GM12878 (cell line): ENCODE results near the gene CCDC70. TPM values are rescaled to one million over a fixed set of nuclear protein-coding genes. Genes with fewer than 3 reads are reported as not detected.

ENCODE experiments used
- ATAC-seq: fragments of 200-7000 bp; cut with Tn5 transposase; 3 replicates; pipeline ENCODE4 v1.9.1; 2020; ENCODE audit warnings: mild to moderate bottlenecking, moderate library complexity
- BruUV-seq: library from RNA; stranded (reverse); fragments of 400-500 nt; replicated peaks from 2 replicates; lab custom pipeline; 2021; lab: Mats Ljungman, UMichigan
- CTCF ChIA-PET: fragments of 300-600 bp; sonication (Branson Sonifier 250); formaldehyde crosslinking; extraction: SDS; loops from one replicate; lab custom pipeline; 2021; ENCODE audit warnings: inconsistent platforms; lab: Yijun Ruan, JAX
- POLR2A ChIA-PET: fragments of 350-600 bp; formaldehyde crosslinking; extraction: SDS; loops from one replicate; lab custom pipeline; 2021; ENCODE audit warnings: inconsistent platforms; lab: Charles Lee
- RAD21 ChIA-PET: fragments of 300-600 bp; sonication (Branson Sonifier 250); formaldehyde crosslinking; loops from one replicate; lab custom pipeline; 2023; ENCODE audit warnings: antibody characterized with exemption; ENCODE audit not compliant: unreplicated experiment; lab: Charles Lee
- SMC1A ChIA-PET: fragments of 300-600 bp; sonication (Branson Sonifier 250); formaldehyde crosslinking; loops from one replicate; lab custom pipeline; 2023; ENCODE audit not compliant: unreplicated experiment, uncharacterized antibody; lab: Charles Lee
- DNase-seq: peaks from one replicate; pipeline ENCODE4 v3.0.0-alpha.2; 2011; ENCODE audit warnings: low read depth, low spot score
- FAIRE-seq: peaks from 3 replicates; lab custom pipeline; 2011; peaks lifted over from hg19 to GRCh38; lab: Jason Lieb, UNC
- H2AFZ ChIP-seq: 2 replicates; pipeline ENCODE4 v1.6.0; 2011; ENCODE audit warnings: low read depth, low read length, control low read depth; ENCODE audit not compliant: control insufficient read depth
- H3K27ac ChIP-seq: 2 replicates; pipeline ENCODE4 v1.5.1; 2011; ENCODE audit warnings: control low read depth; ENCODE audit not compliant: control insufficient read depth, insufficient read depth
- H3K27me3 ChIP-seq, 2 experiments: replicated peaks in 1 of 2; 2 replicates each; pipeline versions ENCODE4 v1.6.0 to v1.6.1; 2011; ENCODE audit warnings: low read length in 1 of 2; ENCODE audit not compliant: control insufficient read depth in 2 of 2, insufficient read depth in 2 of 2
- H3K36me3 ChIP-seq, 2 experiments: 2 replicates each; pipeline ENCODE4 v1.5.1; 2011; ENCODE audit warnings: low read length in 1 of 2; ENCODE audit not compliant: control insufficient read depth in 2 of 2, insufficient read depth in 2 of 2
- H3K4me1 ChIP-seq: 2 replicates; pipeline ENCODE4 v1.6.1; 2011; ENCODE audit warnings: mild to moderate bottlenecking, low read length, moderate library complexity, mixed read lengths; ENCODE audit not compliant: control insufficient read depth, insufficient read depth
- H3K4me2 ChIP-seq: 2 replicates; pipeline ENCODE4 v1.6.0; 2011; ENCODE audit warnings: control low read depth; ENCODE audit not compliant: control insufficient read depth, insufficient read depth
- H3K4me3 ChIP-seq: fragments of 200-600 bp; sonication (generic); 2 replicates; pipeline ENCODE4 v1.5.1; 2016
- H3K79me2 ChIP-seq: 2 replicates; pipeline ENCODE4 v1.6.0; 2011; ENCODE audit warnings: low read length; ENCODE audit not compliant: control insufficient read depth, insufficient read depth
- H3K9ac ChIP-seq: 2 replicates; pipeline ENCODE4 v1.8.0; 2011; ENCODE audit warnings: low read length, control low read depth, mixed read lengths; ENCODE audit not compliant: control insufficient read depth, insufficient read depth
- H3K9me3 ChIP-seq: replicated peaks from 3 replicates; pipeline ENCODE4 v1.5.1; 2011; ENCODE audit warnings: mild to moderate bottlenecking, low read length; ENCODE audit not compliant: control insufficient read depth, insufficient read depth
- H4K20me1 ChIP-seq: 2 replicates; pipeline ENCODE4 v1.6.0; 2011; ENCODE audit not compliant: control insufficient read depth, insufficient read depth
- ATF7 ChIP-seq: fragments of 450-650 bp; IDR thresholded peaks from 2 replicates; pipeline ENCODE4 v1.6.1; 2016; ENCODE audit warnings: low read depth, mild to moderate bottlenecking
- CHD2 ChIP-seq: IDR thresholded peaks from 2 replicates; pipeline ENCODE4 v1.6.1; 2011; ENCODE audit warnings: low read depth, low read length, improper control_type of control experiment, borderline replicate concordance
- HSF1 ChIP-seq: fragments of 150-350 bp; IDR thresholded peaks from 2 replicates; pipeline ENCODE4 v1.6.1; 2014; ENCODE audit warnings: mild to moderate bottlenecking, low read depth, low read length
- MEF2B ChIP-seq: fragments of 450-650 bp; IDR thresholded peaks from 2 replicates; pipeline ENCODE4 v1.6.1; 2018; ENCODE audit warnings: mild to moderate bottlenecking, moderate library complexity; ENCODE audit not compliant: partially characterized antibody, poor library complexity, severe bottlenecking
- MLLT1 ChIP-seq: fragments of 450-650 bp; IDR thresholded peaks from 2 replicates; pipeline ENCODE4 v1.6.1; 2016; ENCODE audit warnings: mild to moderate bottlenecking
- MTA3 ChIP-seq: IDR thresholded peaks from 2 replicates; pipeline ENCODE4 v1.6.1; 2012; ENCODE audit warnings: low read length, inconsistent platforms, borderline replicate concordance
- NBN ChIP-seq: fragments of 450-650 bp; IDR thresholded peaks from 2 replicates; pipeline ENCODE4 v1.6.1; 2016
- ZBED1 ChIP-seq: IDR thresholded peaks from 2 replicates; pipeline ENCODE4 v1.6.1; 2016; ENCODE audit warnings: borderline replicate concordance
- WGBS: methylation state at CpG from one replicate; pipeline ENCODE4 v1.1.6; 2016; ENCODE audit warnings: low lambda C conversion rate; ENCODE audit not compliant: insufficient replicate concordance, insufficient coverage; ENCODE audit errors: missing lambda C conversion rate; 5-methylcytosine and 5-hydroxymethylcytosine counted together
- in situ Hi-C: fragments of 300-500 bp; cut with MboI; formaldehyde crosslinking; loops from 9 replicates; pipeline ENCODE4 v1.14.3; 2018; ENCODE audit warnings: mixed read lengths
- intact Hi-C: fragments of 100-400 bp; cut with micrococcal nuclease; formaldehyde crosslinking; loops from one replicate; pipeline ENCODE4 v1.14.2; 2022; ENCODE audit not compliant: unreplicated experiment
- polyA plus RNA-seq, 11 experiments: library from polyadenylated mRNA; depleted of rRNA in 4 of 11; unstranded in 6 of 11; stranded (reverse) in 5 of 11; fragments of >200 nt; fragmentation: Nextera tagmentation in 4 of 11; fragmentation: Illumina TruSeq in 1 of 11; extraction: Ambion mirVana in 4 of 11; extraction: Trizol in 1 of 11; gene quantifications; 1 replicate in 1 of 11; 2 replicates in 10 of 11; pipeline versions ENCODE4 v1.2.1 to v1.2.3, GENCODE V29; 2011 to 2016; ENCODE audit warnings: inconsistent platforms in 2 of 11, missing spikeins in 2 of 11, low read depth in 1 of 11
- total RNA-seq, 4 experiments: library from RNA; depleted of rRNA in 3 of 4; stranded (reverse); fragments of >200 nt in 3 of 4; fragmentation: Illumina TruSeq in 1 of 4; extraction: Trizol in 1 of 4; gene quantifications; 2 replicates each; pipeline versions ENCODE4 v1.2.1 to v1.2.3, GENCODE V29; 2013 to 2021

CCDC70 gene
- total and polyA plus RNA-seq, 10 of the 15 experiments (the other 5 are each of a cell fraction or from before 2014, with no cell fraction given) = not detected

GRCh38 chr13:51825165-51825592, 36.6 kb upstream of the CCDC70 start (continued):
- TF ChIP-seq MLLT1 (0 out of 2 replicates have a peak, but pooled peaks have one; percentile 12), CHD2 (0 out of 2 replicates have a peak, but pooled peaks have one; percentile 23), MEF2B (peak; percentile 81), NBN (0 out of 2 replicates have a peak, but pooled peaks have one; percentile 45), ATF7 (peak; percentile 21; the same call in 1 of the 2 replicates), HSF1 (no peak)

GRCh38 chr13:51825681-51826254, 36.0 kb upstream of the CCDC70 start:
- DNase-seq (no peak), ATAC-seq (no peak), FAIRE-seq (no peak)
- Histone ChIP-seq H3K79me2 (no peaks in the 10 kb centered on the region), H3K9me3 (no peaks in the 10 kb centered on the region), H3K36me3 (no peaks in the 10 kb centered on the region), H3K27me3 (no peaks in the 10 kb centered on the region), H2AFZ (no peak overlapping the region), H4K20me1 (no peaks in the 10 kb centered on the region), H3K4me3 (no peak overlapping the region), H3K4me1 (peaks cover 18% of the 10 kb centered on the region), H3K9ac (no peak overlapping the region), H3K27ac (no peak overlapping the region), H3K4me2 (no peak overlapping the region)
- no TSS peak for BruUV-seq
- TF ChIP-seq MTA3 = no peak
- TF ChIP-seq ZBED1 = no peak
- TF ChIP-seq MLLT1 = 0 out of 2 replicates have a peak, but pooled peaks have one; percentile 6
- in situ Hi-C loops (no loop called here), intact Hi-C loops (no loop called here)
- RAD21 ChIA-PET = interaction anchor here (1.2 to 3.4 kb wide), 2 partner anchors 11 to 391 kb away, joined by 4 to 19 read pairs; no protein-coding TSS in a partner anchor
- WGBS = 79% methylated on average over 10 of the region's 10 CpGs
- CTCF ChIA-PET = interaction anchor here (0.9 to 5.9 kb wide), 6 partner anchors 11 to 540 kb away, joined by 3 to 103 read pairs (median 3); no protein-coding TSS in a partner anchor
- SMC1A ChIA-PET = interaction anchor here (1.4 to 2.2 kb wide), 3 partner anchors 9 to 28 kb away, joined by 7 to 16 read pairs (median 8); no protein-coding TSS in a partner anchor
- POLR2A ChIA-PET = interaction anchor here (0.6 to 1.0 kb wide), 5 partner anchors 10 to 544 kb away, joined by 3 to 4 read pairs (median 3); no protein-coding TSS in a partner anchor
